Osteoblast (primary cell): ENCODE data around the gene IGSF9B. TPM values are rescaled to one million over a fixed set of nuclear protein-coding genes. Genes with fewer than 3 reads are reported as not detected.

Source experiments
- DNase-seq: peaks from one replicate; pipeline ENCODE4 v3.0.0; 2011; ENCODE audit warnings: low spot score, mixed read lengths; ENCODE audit not compliant: insufficient read length; ENCODE audit errors: missing footprints
- H2AFZ ChIP-seq: 2 replicates; pipeline ENCODE4 v1.6.0; 2011; ENCODE audit warnings: mild to moderate bottlenecking, low read length
- H3K27ac ChIP-seq: 2 replicates; pipeline ENCODE4 v1.5.1; 2011; ENCODE audit warnings: mild to moderate bottlenecking, low read depth, low read length, moderate library complexity
- H3K27me3 ChIP-seq: 2 replicates; pipeline ENCODE4 v1.6.0; 2012; ENCODE audit warnings: mild to moderate bottlenecking, control low read depth, inconsistent platforms, low read length, moderate library complexity; ENCODE audit not compliant: insufficient read depth
- H3K36me3 ChIP-seq: 2 replicates; pipeline ENCODE4 v1.5.1; 2011; ENCODE audit warnings: mild to moderate bottlenecking, low read length, control low read depth, moderate library complexity; ENCODE audit not compliant: insufficient read depth
- H3K4me1 ChIP-seq: 2 replicates; pipeline ENCODE4 v1.5.1; 2011; ENCODE audit warnings: mild to moderate bottlenecking, low read length, control low read depth, moderate library complexity; ENCODE audit not compliant: insufficient read depth
- H3K4me2 ChIP-seq: 2 replicates; pipeline ENCODE4 v1.6.0; 2011; ENCODE audit warnings: mild to moderate bottlenecking, low read length; ENCODE audit not compliant: insufficient read depth
- H3K4me3 ChIP-seq: fragments of 200-600 bp; sonication (generic); 3 replicates; pipeline ENCODE4 v1.5.1; 2012; ENCODE audit warnings: mild to moderate bottlenecking, low read length, inconsistent platforms; ENCODE audit not compliant: insufficient read depth
- H3K79me2 ChIP-seq: 2 replicates; pipeline ENCODE4 v1.6.0; 2012; ENCODE audit warnings: mild to moderate bottlenecking, low read length, control low read depth, inconsistent platforms; ENCODE audit not compliant: insufficient read depth
- H3K9me3 ChIP-seq: 2 replicates; pipeline ENCODE4 v1.5.1; 2011; ENCODE audit warnings: low read depth, low read length, control low read depth
- H4K20me1 ChIP-seq: 2 replicates; pipeline ENCODE4 v1.6.0; 2012; ENCODE audit warnings: mild to moderate bottlenecking, low read length, control low read depth; ENCODE audit not compliant: insufficient read depth
- CTCF ChIP-seq: IDR thresholded peaks from 2 replicates; pipeline ENCODE4 v1.5.1; 2011; ENCODE audit warnings: mild to moderate bottlenecking, low read depth, low read length, moderate library complexity; ENCODE audit errors: extremely low read depth
- total RNA-seq: library from RNA; depleted of rRNA; stranded (reverse); fragments of >200 nt; gene quantifications from 2 replicates; pipeline ENCODE4 v1.2.3, GENCODE V29; 2012

IGSF9B gene
- total RNA-seq, 1 donor, result 0.36 TPM

GRCh38 chr11:133978794-133979193, 22.0 kb upstream of the IGSF9B start:
- Histone ChIP-seq H3K36me3 (no peaks in the 10 kb centered on the region), H3K79me2 (no peaks in the 10 kb centered on the region), H4K20me1 (no peaks in the 10 kb centered on the region), H3K27me3 (no peaks in the 10 kb centered on the region), H3K4me2 (no peak overlapping the region), H2AFZ (no peak overlapping the region), H3K9me3 (no peaks in the 10 kb centered on the region), H3K4me3 (no peak overlapping the region), H3K4me1 (no peaks in the 10 kb centered on the region), H3K27ac (no peak overlapping the region)
- DNase-seq, result no peak
- no peak for TF ChIP-seq CTCF

- Histone ChIP-seq H3K9me3 (no peaks in the 10 kb centered on the region), H3K27ac (no peak overlapping the region), H2AFZ (no peak overlapping the region), H3K27me3 (no peaks in the 10 kb centered on the region), H4K20me1 (no peaks in the 10 kb centered on the region), H3K4me2 (no peak overlapping the region), H3K4me1 (no peaks in the 10 kb centered on the region), H3K4me3 (no peak overlapping the region), H3K36me3 (no peaks in the 10 kb centered on the region), H3K79me2 (no peaks in the 10 kb centered on the region)
- no peak for DNase-seq
- no peak for TF ChIP-seq CTCF
These were observed 20.4 kb upstream of the IGSF9B start for GRCh38 chr11:133977067-133977677.

- no peaks in the 10 kb centered on the region for H3K9me3 ChIP-seq
- H3K79me2 ChIP-seq, result no peaks in the 10 kb centered on the region
- H3K4me3 ChIP-seq, result no peak overlapping the region
- TF ChIP-seq CTCF, result no peak
- no peak overlapping the region for H3K4me2 ChIP-seq
- no peak overlapping the region for H3K27ac ChIP-seq
- DNase-seq, result no peak
- no peaks in the 10 kb centered on the region for H4K20me1 ChIP-seq
- H3K27me3 ChIP-seq, result no peaks in the 10 kb centered on the region
- no peaks in the 10 kb centered on the region for H3K4me1 ChIP-seq
- no peak overlapping the region for H2AFZ ChIP-seq
- no peaks in the 10 kb centered on the region for H3K36me3 ChIP-seq
These were observed 18.7 kb upstream of the IGSF9B start for GRCh38 chr11:133975488-133975849.

GRCh38 chr11:133974836-133975487, 18.2 kb upstream of the IGSF9B start:
- H3K4me2 ChIP-seq, result no peak overlapping the region
- H4K20me1 ChIP-seq, result no peaks in the 10 kb centered on the region
- no peaks in the 10 kb centered on the region for H3K9me3 ChIP-seq
- no peak overlapping the region for H3K27ac ChIP-seq
- no peaks in the 10 kb centered on the region for H3K27me3 ChIP-seq
- DNase-seq, result no peak
- H3K4me3 ChIP-seq, result no peak overlapping the region
- H2AFZ ChIP-seq, result no peak overlapping the region
- no peaks in the 10 kb centered on the region for H3K4me1 ChIP-seq
- TF ChIP-seq CTCF, result no peak
- no peaks in the 10 kb centered on the region for H3K36me3 ChIP-seq
- H3K79me2 ChIP-seq, result no peaks in the 10 kb centered on the region
